Measurements from ENCODE around the gene STN1. TPM values are rescaled to one million over a fixed set of nuclear protein-coding genes. Genes with fewer than 3 reads are reported as not detected.

STN1 gene
- total and polyA plus RNA-seq, 2 of the 4 experiments (the other 2 are of a cell fraction): 17.8 to 32.3 TPM

GRCh38 chr10:103839872-103840739 lies 77.9 kb downstream of the STN1 start:
- Histone ChIP-seq H2BK120ac (ENCODE audit: low read depth, low read length) (no peak overlapping the region), H3K9ac (ENCODE audit: low read depth, low read length) (no peak overlapping the region), H3K23ac (ENCODE audit: low read depth, low read length) (no peak overlapping the region), H3K9me3 (ENCODE audit: control insufficient read depth, insufficient read depth, low read length) (no peaks in the 10 kb centered on the region), H3K56ac (ENCODE audit: extremely low read depth, insufficient read depth, low read length) (no peak overlapping the region), H4K91ac (ENCODE audit: insufficient read depth, low read depth, low read length) (no peak overlapping the region), H4K20me1 (ENCODE audit: insufficient read depth, low read length) (peaks cover 6% of the 10 kb centered on the region; the same call in 1 of the 2 replicates), H2BK5ac (ENCODE audit: low read depth, low read length, poor library complexity, severe bottlenecking) (no peak overlapping the region), H2AFZ (replicated peaks; ENCODE audit: low read length, poor library complexity) (no peak overlapping the region), H2AK5ac (ENCODE audit: low read depth, low read length) (no peak overlapping the region), H2BK20ac (ENCODE audit: low read depth, low read length) (no peak overlapping the region), H3K4me2 (ENCODE audit: low read depth, low read length) (no peak overlapping the region), H3K36me3 (ENCODE audit: control insufficient read depth, insufficient read depth, low read length) (no peaks in the 10 kb centered on the region), H3K4me3 (ENCODE audit: insufficient read depth, low read depth, low read length) (no peak overlapping the region), H3K27me3 (ENCODE audit: control insufficient read depth, insufficient read depth, low read length) (no peaks in the 10 kb centered on the region), H2BK15ac (ENCODE audit: low read depth, low read length) (no peak overlapping the region), H3K18ac (ENCODE audit: low read depth, low read length) (no peak overlapping the region), H3K4ac (ENCODE audit: low read depth, low read length) (no peak overlapping the region), H4K8ac (ENCODE audit: low read depth in 2 of 2, low read length in 2 of 2) (no peak overlapping the region), H2AK9ac (replicated peaks; ENCODE audit: low read depth, low read length, poor library complexity) (no peak overlapping the region), H3K14ac (replicated peaks; ENCODE audit: low read depth, low read length) (no peak overlapping the region), H3K4me1 (ENCODE audit: control insufficient read depth, insufficient read depth, low read length) (peaks cover 12% of the 10 kb centered on the region), H3K79me1 (ENCODE audit: low read depth in 1 of 2, low read length in 2 of 2) (peaks cover 32 to 71% of the 10 kb centered on the region in 2 experiments), H3K9me1 (ENCODE audit: insufficient read depth, low read length) (peaks cover 8% of the 10 kb centered on the region), H3K27ac (ENCODE audit: insufficient read depth, low read length) (no peak overlapping the region), H4K5ac (ENCODE audit: low read depth, low read length) (no peak overlapping the region)
- TF ChIP-seq RFX5 (IDR thresholded peaks at IDR 0.05; ENCODE audit: low read depth, low read length) (no peak), RAD21 (IDR thresholded peaks at IDR 0.05; ENCODE audit: low read length) (no peak), ELK1 (IDR thresholded peaks at IDR 0.05; ENCODE audit: borderline replicate concordance, low read depth, low read length) (no peak), USF2 (IDR thresholded peaks at IDR 0.05; ENCODE audit: low read depth, low read length) (no peak), NFE2L2 (IDR thresholded peaks at IDR 0.05; ENCODE audit: low read depth, low read length) (no peak), MAFK (IDR thresholded peaks at IDR 0.05; ENCODE audit: low read depth, low read length) (no peak), CTCF (conservative IDR thresholded peaks at IDR 0.05; ENCODE audit: low read depth, low read length) (no peak), CHD1 (IDR thresholded peaks at IDR 0.05; ENCODE audit: low read depth, low read length) (no peak), FOS (IDR thresholded peaks at IDR 0.05; ENCODE audit: low read depth, low read length) (no peak), POLR2A (IDR thresholded peaks at IDR 0.05; ENCODE audit: low read depth, low read length) (no peak), MAZ (IDR thresholded peaks at IDR 0.05; ENCODE audit: borderline replicate concordance, low read depth, low read length) (no peak), MXI1 (IDR thresholded peaks at IDR 0.05; ENCODE audit: borderline replicate concordance, low read depth, low read length) (no peak), BHLHE40 (IDR thresholded peaks at IDR 0.05; ENCODE audit: low read depth, low read length) (no peak), RCOR1 (IDR thresholded peaks at IDR 0.05; ENCODE audit: insufficient replicate concordance, low read length) (no peak), CEBPB (IDR thresholded peaks at IDR 0.05; ENCODE audit: low read depth, low read length) (no peak)
- DNase-seq (no peak), ATAC-seq (ENCODE audit: low read depth) (no peak)
- 100% methylated on average over 1 of the region's 18 CpGs; no CpG with 5 or more reads in 1 of the 2 experiments for WGBS, 2 experiments (ENCODE audit: extremely low coverage in 2 of 2, insufficient read length in 1 of 2)
- intact Hi-C loops (cut with micrococcal nuclease) (no loop called here), in situ Hi-C loops (cut with MboI; ENCODE audit: low sequenced_read_pairs) (no loop called here), dilution Hi-C loops (cut with HindIII; ENCODE audit: low sequenced_read_pairs, unreplicated experiment) (no loop called here)
- ChIA-PET POLR2A (ENCODE audit: unreplicated experiment) (no interaction called here), CTCF (interaction anchor here (1.0 kb wide), 1 partner anchor 8 kb away, joined by 4 read pairs; no protein-coding TSS in a partner anchor)
- no TSS peak for BruUV-seq (replicated peaks)

Data from IMR-90 (cell line).